ENCODE data around the gene HLA-DMB.

DNA sequence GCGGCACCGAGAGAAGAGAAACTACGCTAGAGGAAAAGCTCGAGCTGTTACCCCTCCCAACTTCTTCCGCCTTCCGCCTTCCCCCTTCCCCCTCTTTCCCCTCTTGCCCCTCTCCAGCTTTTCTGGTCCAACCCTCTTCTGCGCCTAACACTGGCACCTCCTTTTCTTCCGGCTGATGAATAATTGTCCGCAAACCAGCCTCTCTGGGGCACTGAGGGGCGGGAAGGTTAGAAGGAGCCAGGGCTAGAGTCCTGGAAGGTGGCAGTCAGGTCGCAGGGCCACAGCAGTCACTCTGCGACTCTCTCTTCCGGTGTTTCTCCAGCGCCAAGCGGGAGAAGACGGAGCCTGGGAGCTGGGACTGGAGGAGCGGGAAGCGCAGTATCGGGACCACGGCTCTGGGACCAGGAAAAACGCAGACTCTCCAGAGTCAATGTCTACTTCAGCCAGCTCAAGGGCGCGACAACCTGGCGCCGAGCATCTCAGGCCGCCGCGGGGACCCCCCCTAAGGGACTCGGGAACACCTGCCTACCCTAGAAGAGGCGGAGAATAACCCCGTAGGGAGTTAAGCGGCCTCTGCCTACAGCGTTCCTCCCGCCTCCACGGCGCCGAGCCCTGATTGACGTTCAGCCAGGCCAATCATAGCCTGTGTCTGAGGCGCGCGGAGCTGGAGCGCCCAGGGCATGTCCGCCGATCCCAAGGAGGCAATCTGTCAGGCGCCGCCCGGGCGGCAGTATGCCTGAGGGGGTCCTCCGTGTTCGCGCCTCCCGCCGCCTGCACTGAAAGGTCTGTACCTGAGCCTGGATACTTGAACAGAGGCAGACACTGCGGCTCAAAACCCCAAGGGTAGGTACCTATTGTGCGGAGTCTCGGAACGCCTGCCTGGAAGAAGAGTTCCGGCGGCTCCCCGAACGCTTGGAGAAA is 46.5 kb downstream of the HLA-DMB start:
- peak in 3 of 4 donors; percentile 50 to 86 (median 86) for TF ChIP-seq POLR2A (IDR thresholded peaks at IDR 0.05)
- TF ChIP-seq, protein P1, sequence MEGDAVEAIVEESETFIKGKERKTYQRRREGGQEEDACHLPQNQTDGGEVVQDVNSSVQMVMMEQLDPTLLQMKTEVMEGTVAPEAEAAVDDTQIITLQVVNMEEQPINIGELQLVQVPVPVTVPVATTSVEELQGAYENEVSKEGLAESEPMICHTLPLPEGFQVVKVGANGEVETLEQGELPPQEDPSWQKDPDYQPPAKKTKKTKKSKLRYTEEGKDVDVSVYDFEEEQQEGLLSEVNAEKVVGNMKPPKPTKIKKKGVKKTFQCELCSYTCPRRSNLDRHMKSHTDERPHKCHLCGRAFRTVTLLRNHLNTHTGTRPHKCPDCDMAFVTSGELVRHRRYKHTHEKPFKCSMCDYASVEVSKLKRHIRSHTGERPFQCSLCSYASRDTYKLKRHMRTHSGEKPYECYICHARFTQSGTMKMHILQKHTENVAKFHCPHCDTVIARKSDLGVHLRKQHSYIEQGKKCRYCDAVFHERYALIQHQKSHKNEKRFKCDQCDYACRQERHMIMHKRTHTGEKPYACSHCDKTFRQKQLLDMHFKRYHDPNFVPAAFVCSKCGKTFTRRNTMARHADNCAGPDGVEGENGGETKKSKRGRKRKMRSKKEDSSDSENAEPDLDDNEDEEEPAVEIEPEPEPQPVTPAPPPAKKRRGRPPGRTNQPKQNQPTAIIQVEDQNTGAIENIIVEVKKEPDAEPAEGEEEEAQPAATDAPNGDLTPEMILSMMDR (IDR thresholded peaks at IDR 0.05): no peak
- peak in 1 of 4 donors; percentile 4 for TF ChIP-seq EP300 (IDR thresholded peaks at IDR 0.05)
- peak in 1 of 2 donors; percentile 86 for TF ChIP-seq POLR2AphosphoS5 (IDR thresholded peaks at IDR 0.05)
